H1 (cell line): ENCODE measurements around the gene TERC. TPM values are rescaled to one million over a fixed set of nuclear protein-coding genes. Genes with fewer than 3 reads are reported as not detected.

Experiments used
- CTCF ChIA-PET: fragments of 300-600 bp; sonication (Branson Sonifier 250); formaldehyde crosslinking; loops from one replicate; lab custom pipeline; 2021; ENCODE audit not compliant: partially characterized antibody; lab: Charles Lee
- POLR2A ChIA-PET: fragments of 300-600 bp; sonication (Branson Sonifier 250); formaldehyde crosslinking; loops from one replicate; lab custom pipeline; 2021; ENCODE audit warnings: inconsistent platforms; ENCODE audit not compliant: partially characterized antibody; lab: Charles Lee
- DNase-seq, 2 experiments: peaks; one replicate each; pipeline versions ENCODE4 v3.0.0 to v3.0.0-alpha.2; 2010 to 2022; ENCODE audit warnings: low spot score in 2 of 2, low read depth in 1 of 2, mixed read lengths in 1 of 2
- FAIRE-seq: peaks from 2 replicates; lab custom pipeline; 2011; peaks lifted over from hg19 to GRCh38; lab: Jason Lieb, UNC
- H2AFZ ChIP-seq: 2 replicates; pipeline ENCODE4 v1.8.1; 2012; ENCODE audit warnings: low read length, inconsistent platforms
- H2AK5ac ChIP-seq: 2 replicates; pipeline ENCODE4 v1.6.1; 2013; ENCODE audit warnings: low read depth, low read length
- H2BK120ac ChIP-seq: replicated peaks from 2 replicates; pipeline ENCODE3; 2013; ENCODE audit warnings: low read depth, low read length, inconsistent platforms
- H2BK12ac ChIP-seq: 2 replicates; pipeline ENCODE4 v1.6.1; 2013; ENCODE audit warnings: low read depth, low read length
- H2BK15ac ChIP-seq: 2 replicates; pipeline ENCODE4 v1.6.1; 2013; ENCODE audit warnings: low read length
- H2BK20ac ChIP-seq: 2 replicates; pipeline ENCODE4 v1.6.1; 2013; ENCODE audit warnings: low read length
- H2BK5ac ChIP-seq: 2 replicates; pipeline ENCODE4 v1.6.1; 2013; ENCODE audit warnings: low read depth, low read length
- H3K14ac ChIP-seq: 2 replicates; pipeline ENCODE4 v1.6.1; 2013; ENCODE audit warnings: inconsistent platforms; ENCODE audit not compliant: insufficient read length
- H3K18ac ChIP-seq: 2 replicates; pipeline ENCODE4 v1.6.1; 2013; ENCODE audit warnings: low read length; ENCODE audit errors: extremely low read depth
- H3K23ac ChIP-seq: 2 replicates; pipeline ENCODE4 v1.6.1; 2013; ENCODE audit warnings: inconsistent platforms; ENCODE audit not compliant: insufficient read length
- H3K23me2 ChIP-seq: 2 replicates; pipeline ENCODE4 v1.6.1; 2013; ENCODE audit warnings: low read depth, low read length
- H3K27ac ChIP-seq: 2 replicates; pipeline ENCODE4 v1.6.1; 2011; ENCODE audit warnings: low read depth, low read length, inconsistent platforms
- H3K27me3 ChIP-seq, 4 experiments: replicated peaks in 1 of 4; 1 replicate in 1 of 4; 2 replicates in 3 of 4; pipeline versions ENCODE4 v1.6.1 to v1.8.1; 2011 to 2013; ENCODE audit warnings: low read length in 3 of 4, mild to moderate bottlenecking in 3 of 4, inconsistent platforms in 2 of 4, mixed read lengths in 2 of 4, moderate library complexity in 1 of 4; ENCODE audit not compliant: control insufficient read depth in 3 of 4, insufficient read depth in 3 of 4; ENCODE audit errors: extremely low read depth in 1 of 4
- H3K36me3 ChIP-seq, 4 experiments: 2 replicates each; pipeline versions ENCODE4 v1.6.1 to v1.8.1; 2011 to 2013; ENCODE audit warnings: mild to moderate bottlenecking in 4 of 4, low read length in 3 of 4, moderate library complexity in 2 of 4, control low read depth in 1 of 4, inconsistent platforms in 1 of 4; ENCODE audit not compliant: insufficient read depth in 4 of 4, control insufficient read depth in 2 of 4
- H3K4ac ChIP-seq: replicated peaks from 2 replicates; pipeline ENCODE3; 2013; ENCODE audit warnings: low read length, low read depth, mixed read lengths, inconsistent platforms; ENCODE audit not compliant: insufficient read length
- H3K4me1 ChIP-seq, 4 experiments: replicated peaks in 1 of 4; 1 replicate in 1 of 4; 2 replicates in 3 of 4; pipeline versions ENCODE4 v1.6.1 to v1.8.1; 2011 to 2013; ENCODE audit warnings: low read length in 3 of 4, inconsistent platforms in 2 of 4, mixed read lengths in 1 of 4; ENCODE audit not compliant: insufficient read depth in 4 of 4, control insufficient read depth in 3 of 4
- H3K4me2 ChIP-seq, 2 experiments: 2 replicates each; pipeline versions ENCODE4 v1.6.1 to v1.8.1; 2011 to 2013; ENCODE audit warnings: low read depth in 2 of 2, low read length in 2 of 2, control low read depth in 1 of 2, inconsistent platforms in 1 of 2, mild to moderate bottlenecking in 1 of 2; ENCODE audit not compliant: insufficient read depth in 1 of 2
- H3K4me3 ChIP-seq, 4 experiments: fragments of 200-600, 300-600 bp in 1 of 4; sonication (generic), shearing (Covaris generic), sonication (Bioruptor Twin) in 1 of 4; 2 replicates each; pipeline versions ENCODE4 v1.5.1 to v1.8.1; 2011 to 2016; ENCODE audit warnings: low read length in 4 of 4, low read depth in 3 of 4, control low read depth in 2 of 4, inconsistent platforms in 2 of 4, mild to moderate bottlenecking in 2 of 4, mixed read lengths in 1 of 4, moderate library complexity in 1 of 4; ENCODE audit not compliant: insufficient read depth in 2 of 4; ENCODE audit errors: extremely low read depth in 1 of 4
- H3K56ac ChIP-seq: replicated peaks from 2 replicates; pipeline ENCODE3; 2013; ENCODE audit warnings: low read depth, mild to moderate bottlenecking, mixed read lengths, low read length, inconsistent platforms; ENCODE audit not compliant: insufficient read length
- H3K79me1 ChIP-seq: 2 replicates; pipeline ENCODE4 v1.6.1; 2013; ENCODE audit warnings: low read depth, low read length, control low read depth
- H3K79me2 ChIP-seq, 2 experiments: 2 replicates each; pipeline versions ENCODE4 v1.6.1 to v1.8.1; 2012 to 2013; ENCODE audit warnings: low read length in 2 of 2, mild to moderate bottlenecking in 2 of 2, inconsistent platforms in 1 of 2; ENCODE audit not compliant: insufficient read depth in 2 of 2, control insufficient read depth in 1 of 2
- H3K9ac ChIP-seq, 4 experiments: replicated peaks in 1 of 4; 1 replicate in 1 of 4; 2 replicates in 3 of 4; pipeline versions ENCODE4 v1.6.1 to v1.8.1; 2011 to 2013; ENCODE audit warnings: low read depth in 3 of 4, low read length in 3 of 4, control low read depth in 2 of 4, mild to moderate bottlenecking in 2 of 4, moderate library complexity in 2 of 4, inconsistent platforms in 1 of 4; ENCODE audit errors: extremely low read depth in 1 of 4
- H3K9me3 ChIP-seq, 2 experiments: 2 replicates each; pipeline versions ENCODE4 v1.6.1 to v1.8.1; 2012 to 2013; ENCODE audit warnings: mild to moderate bottlenecking in 2 of 2, moderate library complexity in 2 of 2, control low read depth in 1 of 2, inconsistent platforms in 1 of 2, low read depth in 1 of 2, low read length in 1 of 2, mixed read lengths in 1 of 2; ENCODE audit not compliant: insufficient read depth in 2 of 2
- H4K20me1 ChIP-seq, 2 experiments: replicated peaks in 1 of 2; 2 replicates each; pipeline versions ENCODE3 to v1.8.1; 2011 to 2013; ENCODE audit warnings: inconsistent platforms in 2 of 2, low read length in 2 of 2, mild to moderate bottlenecking in 1 of 2; ENCODE audit not compliant: insufficient read depth in 2 of 2, control insufficient read depth in 1 of 2
- H4K5ac ChIP-seq: 2 replicates; pipeline ENCODE4 v1.6.1; 2013; ENCODE audit warnings: low read length, low read depth, mixed read lengths, inconsistent platforms; ENCODE audit not compliant: insufficient read length
- H4K8ac ChIP-seq: 2 replicates; pipeline ENCODE4 v1.8.0; 2013; ENCODE audit warnings: mild to moderate bottlenecking, moderate library complexity, low read length, inconsistent platforms; ENCODE audit not compliant: insufficient read depth; ENCODE audit errors: extremely low read depth
- H4K91ac ChIP-seq: replicated peaks from 2 replicates; pipeline ENCODE3; 2013; ENCODE audit warnings: low read length, mixed read lengths, inconsistent platforms; ENCODE audit not compliant: insufficient read length
- ATF2 ChIP-seq: IDR thresholded peaks from 2 replicates; pipeline ENCODE4 v1.6.1; 2012; ENCODE audit warnings: low read length, inconsistent platforms
- BCL11A ChIP-seq, 2 experiments: IDR thresholded peaks; one replicate each; pipeline ENCODE4 v1.6.1; 2011; ENCODE audit warnings: low read depth in 2 of 2, low read length in 2 of 2, mild to moderate bottlenecking in 2 of 2
- JUN ChIP-seq: IDR thresholded peaks from 2 replicates; pipeline ENCODE4 v1.6.1; 2011; ENCODE audit warnings: low read depth, mild to moderate bottlenecking, improper control_type of control experiment, low read length
- MAX ChIP-seq: IDR thresholded peaks from 2 replicates; pipeline ENCODE4 v1.6.1; 2012; ENCODE audit warnings: inconsistent platforms
- SIN3A ChIP-seq, 2 experiments: IDR thresholded peaks in 1 of 2; conservative IDR thresholded peaks in 1 of 2; 2 replicates each; pipeline ENCODE4 v1.6.1; 2011 to 2012; ENCODE audit warnings: low read length in 2 of 2, improper control_type of control experiment in 1 of 2, low read depth in 1 of 2, mild to moderate bottlenecking in 1 of 2
- USF2 ChIP-seq: IDR thresholded peaks from 2 replicates; pipeline ENCODE4 v1.6.1; 2011; ENCODE audit warnings: low read length, improper control_type of control experiment
- WGBS, 2 experiments: shearing (Covaris generic) in 1 of 2; methylation state at CpG; one replicate each; pipeline versions ENCODE4 v1.1.6 to v1.1.7; 2013 to 2015; ENCODE audit warnings: low lambda C conversion rate in 2 of 2, mixed read lengths in 2 of 2, inconsistent platforms in 1 of 2, low coverage in 1 of 2, missing lambda C conversion rate in 1 of 2; ENCODE audit not compliant: insufficient replicate concordance in 2 of 2, insufficient coverage in 1 of 2, insufficient read length in 1 of 2; ENCODE audit errors: extremely low coverage in 1 of 2, missing lambda C conversion rate in 1 of 2; 5-methylcytosine and 5-hydroxymethylcytosine counted together
- polyA plus RNA-seq, 7 experiments: library from polyadenylated mRNA; depleted of rRNA in 3 of 7; stranded (reverse) in 5 of 7; unstranded in 2 of 7; fragments of >200 nt in 5 of 7; fragments of 200-250 nt in 2 of 7; gene quantifications; 1 replicate in 5 of 7; 2 replicates in 1 of 7; 4 replicates in 1 of 7; pipeline versions ENCODE4 v1.2.1 to v1.2.3, GENCODE V29; 2011 to 2013; ENCODE audit warnings: missing spikeins in 2 of 7, mixed read lengths in 2 of 7
- total RNA-seq: library from RNA; stranded (reverse); fragmentation: NEBNext Ultra II Directional; extraction: Animal tissue kit (Norgen Biotek cat#: 25700); gene quantifications from 2 replicates; pipeline ENCODE4 v1.2.1, GENCODE V29; 2021

TERC gene
- total and polyA plus RNA-seq, 2 of the 8 experiments (the other 6 are each of a cell fraction or from before 2014, with no cell fraction given) = 2.3 to 17.0 TPM

GRCh38 chr3:169739067-169739466 lies 25.8 kb downstream of the TERC start:
- WGBS, 2 experiments = 35% methylated on average over 2 of the region's 2 CpGs; no CpG with 5 or more reads in 1 of the 2 experiments
- no peak overlapping the region for H3K27ac ChIP-seq
- no peaks in the 10 kb centered on the region for H4K20me1 ChIP-seq
- H3K9ac ChIP-seq = no peak overlapping the region
- H3K23ac ChIP-seq = no peak overlapping the region
- H2BK20ac ChIP-seq = no peak overlapping the region
- H3K56ac ChIP-seq = no peak overlapping the region
- H3K79me1 ChIP-seq = no peaks in the 10 kb centered on the region
- DNase-seq (no peak), FAIRE-seq (no peak)
- H4K91ac ChIP-seq = no peak overlapping the region
- peaks cover 0 to 4% of the 10 kb centered on the region in 2 experiments; a peak in 1 of 4 replicates for H3K9me3 ChIP-seq
- peaks cover 0 to 5% (median 0%) of the 10 kb centered on the region in 4 experiments; a peak in 2 of 7 replicates for H3K4me1 ChIP-seq
- H3K27me3 ChIP-seq = no peaks in the 10 kb centered on the region
- H3K4ac ChIP-seq = no peak overlapping the region
- no peak overlapping the region for H2BK15ac ChIP-seq
- H2BK5ac ChIP-seq = no peak overlapping the region
- H3K23me2 ChIP-seq = no peaks in the 10 kb centered on the region; the same call in 1 of the 2 replicates
- no peak overlapping the region for H4K5ac ChIP-seq
- H2AK5ac ChIP-seq = no peak overlapping the region
- H2BK120ac ChIP-seq = no peak overlapping the region
- POLR2A ChIA-PET = interaction anchor here (0.9 kb wide), 1 partner anchor 10 kb away, joined by 3 read pairs; no protein-coding TSS in a partner anchor
- no peak overlapping the region for H4K8ac ChIP-seq
- H3K4me3 ChIP-seq = no peak overlapping the region
- H3K4me2 ChIP-seq = no peak overlapping the region
- no peak overlapping the region for H2AFZ ChIP-seq
- H3K36me3 ChIP-seq = no peaks in the 10 kb centered on the region
- no peak overlapping the region for H3K14ac ChIP-seq
- no peak overlapping the region for H2BK12ac ChIP-seq
- H3K18ac ChIP-seq = no peak overlapping the region
- CTCF ChIA-PET = interaction anchor here (1.7 kb wide), 1 partner anchor 9 kb away, joined by 5 read pairs; no protein-coding TSS in a partner anchor
- no peaks in the 10 kb centered on the region for H3K79me2 ChIP-seq
- no peak for TF ChIP-seq SIN3A (conservative IDR thresholded peaks at IDR 0.05 in 1 of 2, IDR thresholded peaks at IDR 0.05 in 1 of 2; ENCODE audit: low read depth in 1 of 2, low read length in 2 of 2)
- no peak for TF ChIP-seq USF2
- TF ChIP-seq JUN = no peak
- no peak for TF ChIP-seq BCL11A (IDR thresholded peaks at IDR 0.05; ENCODE audit: low read depth in 2 of 2, low read length in 2 of 2)
- no peak for TF ChIP-seq MAX
- TF ChIP-seq ATF2 = no peak
